Measurements from ENCODE around the gene TBX1.

GRCh38 chr22:19795617-19796008, 35.0 kb downstream of the TBX1 start:
- TF ChIP-seq GATA3 (IDR thresholded peaks at IDR 0.05; ENCODE audit: low read depth, low read length): no peak
- TF ChIP-seq GATA2 (IDR thresholded peaks at IDR 0.05; ENCODE audit: low read depth, low read length): no peak
